Kidney (tissue), 14 donors: ENCODE data around the gene SEL1L2. TPM values are rescaled to one million over a fixed set of nuclear protein-coding genes. Genes with fewer than 3 reads are reported as not detected.

Experiments
- DNase-seq, 5 donors: peaks; one replicate each; pipeline ENCODE4 v3.0.0-alpha.2; 2013 to 2020
- FAIRE-seq: peaks from 2 replicates; lab custom pipeline; 2012; peaks lifted over from hg19 to GRCh38; lab: Jason Lieb, UNC
- H3K27ac ChIP-seq, 2 donors: one replicate each; pipeline ENCODE4 v1.7.0; 2013; ENCODE audit warnings: low read depth in 2 of 2, low read length in 2 of 2, inconsistent platforms in 1 of 2
- H3K27me3 ChIP-seq: one replicate; pipeline ENCODE4 v1.7.1; 2013; ENCODE audit warnings: low read length, inconsistent platforms; ENCODE audit not compliant: control insufficient read depth, insufficient read depth
- H3K36me3 ChIP-seq, 3 donors: one replicate each; pipeline versions ENCODE4 v1.7.0 to v1.7.1; 2013; ENCODE audit warnings: low read length in 3 of 3, control low read depth in 1 of 3, inconsistent platforms in 1 of 3; ENCODE audit not compliant: insufficient read depth in 3 of 3, control insufficient read depth in 2 of 3
- H3K4me1 ChIP-seq, 3 donors: one replicate each; pipeline versions ENCODE4 v1.7.0 to v1.7.1; 2013; ENCODE audit warnings: low read length in 3 of 3, inconsistent platforms in 1 of 3, low read depth in 1 of 3; ENCODE audit not compliant: control insufficient read depth in 2 of 3, insufficient read depth in 2 of 3
- H3K4me3 ChIP-seq, 3 donors: one replicate each; pipeline versions ENCODE4 v1.7.0 to v1.8.1; 2013; ENCODE audit warnings: low read length in 3 of 3, control low read depth in 1 of 3, inconsistent platforms in 1 of 3
- H3K9ac ChIP-seq, 3 donors: one replicate each; pipeline versions ENCODE4 v1.7.0 to v1.7.1; 2013; ENCODE audit warnings: low read length in 3 of 3, control low read depth in 1 of 3, inconsistent platforms in 1 of 3
- H3K9me3 ChIP-seq, 3 donors: one replicate each; pipeline versions ENCODE4 v1.7.0 to v1.7.1; 2013; ENCODE audit warnings: low read length in 3 of 3, control low read depth in 1 of 3, inconsistent platforms in 1 of 3; ENCODE audit not compliant: control insufficient read depth in 2 of 3, insufficient read depth in 1 of 3
- CTCF ChIP-seq: IDR thresholded peaks from 3 replicates; pipeline ENCODE4 v1.5.1; 2012; ENCODE audit warnings: mild to moderate bottlenecking, moderate library complexity, borderline replicate concordance; ENCODE audit not compliant: insufficient read depth; ENCODE audit errors: extremely low read depth
- intact Hi-C: fragments of 100-400 bp; cut with DNase I; formaldehyde crosslinking; loops from one replicate; pipeline ENCODE4 v1.11.1; 2022
- polyA plus RNA-seq: library from polyadenylated mRNA; stranded (reverse); fragments of 350-450 nt; fragmentation: Illumina TruSeq; extraction: RNeasy Lipid Tissue Mini Kit (QIAGEN cat#74804); gene quantifications from one replicate; pipeline ENCODE4 v1.2.3, GENCODE V29; 2014; ENCODE audit warnings: low read depth, low replicate concordance; ENCODE audit not compliant: insufficient read depth
- total RNA-seq: library from RNA; stranded (reverse); fragmentation: NEBNext Ultra II Directional; extraction: Animal tissue kit (Norgen Biotek cat#: 25700); gene quantifications from one replicate; pipeline ENCODE4 v1.2.1, GENCODE V29; 2021
- donor health status: control.
- donor health status: control.
- donor health status: control.
- donor health status: control.
- donor health status: control.
- donor health status: DM: yes; HTN: yes; CAD: no.
- donor health status: Normal renal cell carcinoma (clear cell type).

The SEL1L2 gene
- total and polyA plus RNA-seq, 2 donors from 2014 or later = not detected

DNA sequence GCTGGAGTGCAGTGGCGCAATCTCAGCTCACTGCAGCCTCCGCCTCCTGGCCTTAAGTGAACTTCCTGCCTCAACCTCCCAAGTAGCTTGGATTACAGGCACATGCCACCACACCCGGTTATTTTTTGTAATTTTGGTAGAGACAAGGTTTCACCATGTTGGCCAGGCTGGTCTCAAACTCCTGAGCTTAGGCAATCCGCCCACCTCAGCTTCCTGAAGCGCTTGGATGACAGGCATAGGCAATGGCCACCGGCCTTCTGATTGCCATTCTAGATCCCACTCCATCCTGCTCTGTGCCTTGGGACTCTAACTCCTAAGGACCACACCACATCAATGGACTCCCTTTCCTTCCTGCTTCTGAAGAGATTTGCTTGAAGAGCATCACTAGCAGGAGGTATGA, 60.6 kb downstream of the SEL1L2 start:
- Histone ChIP-seq H3K36me3 (no peaks in the 10 kb centered on the region), H3K27ac (no peak overlapping the region), H3K4me3 (no peak overlapping the region), H3K27me3 (no peaks in the 10 kb centered on the region), H3K9ac (no peak overlapping the region), H3K4me1 (no peaks in the 10 kb centered on the region), H3K9me3 (no peaks in the 10 kb centered on the region)
- no peak for FAIRE-seq
- no peak for TF ChIP-seq CTCF
- DNase-seq = no peak
- intact Hi-C loops = no loop called here

- DNase-seq (no peak), FAIRE-seq (no peak)
- TF ChIP-seq CTCF = no peak
- Histone ChIP-seq H3K27me3 (no peaks in the 10 kb centered on the region), H3K9ac (no peak overlapping the region), H3K9me3 (no peaks in the 10 kb centered on the region), H3K27ac (no peak overlapping the region), H3K36me3 (no peaks in the 10 kb centered on the region), H3K4me3 (no peak overlapping the region), H3K4me1 (no peaks in the 10 kb centered on the region)
- intact Hi-C loops = no loop called here
Observed at GRCh38 chr20:13928901-13929300, 61.5 kb downstream of the SEL1L2 start.

DNA sequence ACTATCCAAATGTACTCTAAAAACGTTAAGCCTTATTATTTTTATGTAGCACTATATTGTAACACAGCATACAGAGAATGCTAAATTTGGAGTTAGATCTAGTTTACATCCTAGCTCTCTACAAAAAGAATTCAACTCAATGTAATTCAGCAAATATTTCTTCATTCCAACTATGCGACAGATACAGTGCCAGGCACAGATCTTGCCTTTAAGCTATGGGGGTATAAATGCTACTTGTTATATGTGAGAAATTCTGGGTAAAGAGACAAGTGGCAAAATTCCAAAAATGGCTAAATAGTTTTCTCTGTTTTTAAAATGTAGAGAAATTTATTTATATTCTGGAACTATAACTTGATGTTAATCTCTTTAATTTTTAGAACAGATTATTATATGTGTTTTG, 63.2 kb downstream of the SEL1L2 start:
- Histone ChIP-seq H3K27ac (no peak overlapping the region), H3K4me1 (no peaks in the 10 kb centered on the region), H3K27me3 (no peaks in the 10 kb centered on the region), H3K4me3 (no peak overlapping the region), H3K9ac (no peak overlapping the region), H3K36me3 (no peaks in the 10 kb centered on the region), H3K9me3 (no peaks in the 10 kb centered on the region)
- intact Hi-C loops = no loop called here
- FAIRE-seq (no peak), DNase-seq (no peak)
- TF ChIP-seq CTCF = no peak

DNA sequence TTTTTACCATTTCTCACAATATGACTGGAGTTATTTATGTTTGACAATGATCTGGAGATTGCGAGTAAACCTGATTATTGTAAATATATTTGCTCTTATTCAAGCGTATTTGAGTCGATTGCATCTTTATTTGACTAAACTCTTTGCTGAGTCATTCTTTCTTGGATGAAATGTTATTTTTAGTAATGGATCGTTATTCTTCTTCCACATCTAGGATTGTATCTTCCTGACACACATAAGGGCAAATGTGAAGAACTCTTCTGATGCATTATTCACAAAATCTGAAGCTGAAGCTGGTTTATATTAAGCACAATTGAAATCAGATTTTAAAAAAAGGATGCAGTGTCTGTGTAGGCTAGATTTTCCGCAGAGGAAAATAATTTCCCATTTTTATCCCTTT, 68.2 kb downstream of the SEL1L2 start:
- Histone ChIP-seq H3K4me3 (no peak overlapping the region), H3K36me3 (no peaks in the 10 kb centered on the region), H3K27ac (no peak overlapping the region), H3K4me1 (no peaks in the 10 kb centered on the region), H3K9ac (no peak overlapping the region), H3K9me3 (no peaks in the 10 kb centered on the region), H3K27me3 (no peaks in the 10 kb centered on the region)
- FAIRE-seq = no peak
- DNase-seq = no peak
- intact Hi-C loops = no loop called here
- no peak for TF ChIP-seq CTCF
